Activated CD8-positive, alpha-beta memory T cell treated with anti-CD3 and anti-CD28 coated beads, Interleukin-2, amount 50 U/mL, for 24 hours (primary cell): Measurements from ENCODE around the gene TEX29.

Source experiments
- DNase-seq: peaks from one replicate; pipeline ENCODE4 v3.0.0-alpha.2; 2020; ENCODE audit errors: extremely low read depth

The TEX29 gene

DNA sequence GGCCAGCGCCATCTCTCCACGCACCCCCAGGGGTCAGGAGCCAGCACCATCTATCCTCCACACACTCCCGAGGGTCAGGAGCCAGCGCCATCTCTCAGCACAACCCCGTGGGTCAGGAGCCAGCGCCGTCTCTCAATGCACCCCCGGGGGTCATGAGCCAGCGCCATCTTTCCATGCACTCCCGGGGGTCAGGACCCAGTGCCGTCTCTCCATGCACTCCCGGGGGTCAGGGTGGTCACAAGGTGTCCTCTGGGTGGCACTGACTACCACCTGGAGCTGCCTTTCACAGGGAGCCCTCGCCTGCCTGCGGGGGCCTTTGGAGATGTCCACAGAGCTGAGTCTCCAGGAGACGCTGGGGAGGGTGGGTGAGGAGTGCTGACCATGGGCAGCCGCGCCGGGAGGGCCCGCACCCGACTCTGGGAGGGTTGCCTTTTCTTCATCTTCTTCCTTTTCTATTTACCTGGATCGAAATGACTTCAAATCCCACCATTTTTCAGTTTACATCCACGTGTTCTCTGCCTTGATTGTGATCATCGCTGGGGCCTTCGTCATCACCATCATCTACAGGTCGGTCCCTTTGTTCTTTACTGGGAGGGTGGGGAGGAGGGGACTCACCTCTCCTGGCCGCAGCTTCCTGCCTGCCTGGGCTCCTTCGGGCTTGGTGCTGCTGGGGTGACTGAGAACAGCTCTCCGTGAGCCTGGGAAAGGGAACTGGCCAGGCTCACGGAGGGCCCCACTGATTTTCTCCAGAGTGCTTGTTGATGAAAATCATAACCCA lies 19.1 kb downstream of the TEX29 start:
- DNase-seq: no peak

DNA sequence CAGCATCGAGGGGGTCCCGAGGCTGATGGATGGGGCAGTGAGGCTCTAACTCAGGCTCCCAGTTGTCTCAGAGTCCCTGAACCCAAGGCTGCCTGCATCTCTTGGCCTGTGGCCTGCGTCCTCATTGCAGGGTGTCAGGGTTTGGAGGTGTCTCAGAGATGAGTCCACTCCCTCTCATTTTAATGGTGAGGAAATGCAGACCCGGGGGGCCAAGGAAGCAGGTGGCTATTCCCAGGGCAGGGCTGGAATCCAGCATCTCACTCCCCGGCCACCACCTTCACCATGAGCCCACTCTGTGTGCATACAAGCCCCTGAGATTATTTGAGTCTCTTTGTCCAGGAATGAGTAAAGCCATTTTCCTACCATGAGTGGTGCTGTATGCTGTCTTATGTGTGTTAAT lies 21.4 kb downstream of the TEX29 start:
- no peak for DNase-seq

DNA sequence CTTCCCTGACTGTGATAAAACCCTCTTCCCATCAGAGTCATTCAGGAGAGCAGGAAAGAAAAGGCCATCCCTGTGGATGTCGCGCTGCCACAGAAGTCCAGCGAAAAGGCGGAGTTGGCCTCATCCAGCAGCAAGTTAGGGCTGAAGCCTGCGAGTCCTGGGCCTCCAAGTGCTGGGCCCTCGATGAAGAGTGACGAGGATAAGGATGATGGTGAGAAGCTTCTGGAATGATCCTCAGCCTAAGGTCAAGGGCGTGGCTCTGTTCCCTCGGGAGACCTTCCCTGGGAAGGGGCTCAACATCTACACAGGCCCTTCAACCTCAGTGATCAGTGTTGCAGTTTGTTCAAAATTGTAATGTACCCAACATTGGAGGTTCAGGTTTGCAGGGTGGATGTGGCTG lies 22.3 kb downstream of the TEX29 start:
- no peak for DNase-seq

DNA sequence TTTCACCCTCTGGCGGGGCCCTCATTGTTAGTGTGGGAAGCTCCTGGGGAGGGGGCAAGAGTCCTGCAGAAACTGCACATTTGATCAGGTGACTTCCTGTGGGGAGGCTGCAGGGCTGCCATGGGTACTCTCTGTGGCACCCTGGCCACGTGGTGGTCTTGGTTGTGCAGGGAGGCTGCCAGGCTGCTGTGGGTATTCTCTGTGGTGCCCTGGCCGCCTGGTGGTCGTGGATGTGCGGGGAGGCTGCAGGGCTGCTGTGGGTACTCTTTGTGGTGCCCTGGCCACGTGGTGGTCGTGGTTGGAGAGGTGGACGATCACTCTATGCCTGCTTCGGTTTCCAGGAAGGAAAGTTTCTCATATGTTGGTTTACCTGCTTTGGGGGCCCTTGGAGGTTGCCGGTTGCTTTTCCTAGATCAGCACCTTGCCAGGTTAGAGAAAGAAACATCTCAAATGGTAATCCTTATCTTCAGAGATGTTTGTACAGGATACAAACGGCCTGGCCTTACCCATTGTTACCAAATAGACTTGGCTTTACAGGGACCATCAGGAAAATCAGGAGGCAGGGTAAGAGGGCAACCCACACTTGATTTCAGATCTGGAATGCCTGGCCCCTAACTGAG lies 22.9 kb downstream of the TEX29 start:
- DNase-seq: no peak

DNA sequence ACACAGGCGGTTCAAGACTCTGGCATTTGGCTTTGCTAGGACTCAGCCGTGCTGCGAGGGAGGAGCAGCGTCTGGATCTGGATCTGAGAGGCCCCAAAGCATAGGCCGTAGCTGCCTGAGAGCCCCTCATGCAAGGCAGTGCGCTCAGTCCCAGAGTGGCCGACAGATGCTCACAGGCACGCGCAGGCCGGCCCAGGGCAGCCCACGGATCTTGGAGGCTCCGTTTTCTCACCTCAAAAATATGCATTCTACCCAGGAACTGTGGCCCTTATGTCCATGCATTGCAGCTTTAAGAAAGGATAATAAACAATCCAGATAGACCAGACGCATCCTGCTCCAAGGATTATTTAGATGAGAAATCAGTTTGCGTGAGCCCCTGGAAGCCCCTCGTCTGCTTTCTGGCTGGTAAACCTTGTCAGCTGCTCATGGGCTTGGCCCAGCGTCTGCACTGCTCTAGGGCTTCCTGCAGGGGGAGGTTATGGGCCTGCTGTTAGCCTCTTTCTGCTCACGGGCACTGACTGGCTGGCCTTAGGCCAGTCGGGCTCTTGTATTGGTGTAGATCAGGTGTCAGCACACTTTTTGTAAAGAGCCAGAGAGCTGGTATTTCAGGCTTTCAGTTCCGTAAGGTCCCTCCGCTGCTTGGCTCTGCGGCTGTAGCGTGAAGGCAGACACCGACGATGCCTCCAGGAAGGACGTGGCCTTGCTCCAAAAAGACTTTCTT lies 24.2 kb downstream of the TEX29 start:
- DNase-seq: no peak

DNA sequence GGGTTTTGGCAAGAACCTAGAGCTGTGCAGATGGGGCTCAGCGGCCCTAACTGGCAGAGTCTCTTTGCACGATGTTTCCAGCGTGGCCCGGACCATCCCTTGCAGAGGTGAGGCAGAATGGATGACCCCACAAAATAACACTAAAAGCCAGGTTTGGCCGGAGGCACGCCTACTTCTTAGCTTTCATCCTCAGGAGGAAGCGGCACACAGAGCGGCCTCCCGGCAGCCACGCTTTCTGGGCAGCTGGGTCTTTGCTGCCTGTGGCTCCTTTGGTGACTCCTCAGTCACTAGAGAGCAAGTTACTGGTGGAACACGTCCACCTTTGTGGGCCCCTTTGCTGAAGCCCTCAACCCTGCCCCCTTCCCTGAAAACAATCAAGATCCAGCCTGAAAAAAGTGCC lies 25.2 kb downstream of the TEX29 start:
- no peak for DNase-seq

DNA sequence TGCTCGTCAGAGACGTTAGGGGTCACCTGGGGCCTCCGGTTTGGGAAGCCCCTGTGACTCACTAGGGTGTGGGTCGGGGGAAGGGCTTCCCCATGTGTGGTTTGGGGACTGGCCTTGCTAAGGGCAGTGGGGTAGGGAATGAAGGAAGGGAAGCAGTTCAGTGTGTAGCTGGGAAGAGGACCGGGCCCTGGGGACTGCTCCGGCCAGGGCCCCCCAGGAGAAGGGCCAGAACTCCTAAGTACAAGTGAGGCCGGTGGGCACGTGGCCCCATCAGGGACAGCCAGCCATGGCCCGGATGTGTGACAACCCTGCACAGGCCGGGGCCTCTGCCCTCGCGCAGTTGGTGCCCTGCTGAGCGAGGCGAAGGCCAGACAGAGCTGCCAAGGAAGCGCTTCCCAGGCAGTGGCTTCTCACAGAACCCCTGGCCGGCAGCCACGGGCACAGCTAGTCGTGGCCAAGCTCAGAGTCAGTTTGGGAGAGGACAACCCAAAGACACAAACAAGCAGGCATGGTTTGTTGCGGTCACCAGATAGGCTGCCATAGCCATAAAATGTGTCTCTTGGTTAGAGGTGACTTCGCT lies 25.7 kb downstream of the TEX29 start:
- no peak for DNase-seq

DNA sequence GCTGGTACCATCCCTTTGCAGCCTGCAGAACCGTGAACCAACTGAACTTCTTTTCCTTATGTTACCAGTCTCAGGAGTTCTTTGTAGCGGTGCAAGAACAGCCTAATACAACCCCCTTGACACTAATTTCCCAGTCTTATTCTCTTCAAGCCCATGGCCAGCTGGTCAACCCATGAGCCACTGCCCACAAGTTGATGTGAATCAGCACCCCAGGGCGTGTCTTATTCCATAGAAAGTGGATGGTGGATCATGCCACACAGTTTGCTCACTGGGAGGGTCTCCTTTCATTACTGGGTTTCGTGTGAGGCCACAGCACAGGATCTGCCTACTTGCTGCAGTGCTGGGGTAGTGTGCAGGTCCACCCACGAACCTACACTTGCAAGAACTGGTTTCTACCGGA lies 27.0 kb downstream of the TEX29 start:
- no peak for DNase-seq

DNA sequence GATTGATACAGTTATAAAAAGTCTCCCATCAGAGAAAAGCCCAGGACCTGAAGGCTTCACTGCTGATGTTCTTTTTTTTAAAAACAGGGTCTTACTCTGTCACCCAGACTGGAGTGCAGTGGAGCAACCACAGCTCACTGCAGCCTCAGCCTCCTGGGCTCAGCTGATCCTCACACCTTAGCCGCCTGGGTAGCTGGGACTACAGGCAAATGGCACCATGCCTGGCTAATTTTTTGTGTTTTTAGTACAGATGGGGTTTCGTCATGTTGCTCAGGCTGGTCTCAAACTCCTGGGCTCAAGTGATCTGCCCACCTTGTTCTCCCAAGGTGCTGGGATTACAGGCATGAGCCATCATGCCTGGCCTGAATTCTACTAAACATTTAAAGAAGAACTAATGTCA lies 33.1 kb downstream of the TEX29 start:
- no peak for DNase-seq

DNA sequence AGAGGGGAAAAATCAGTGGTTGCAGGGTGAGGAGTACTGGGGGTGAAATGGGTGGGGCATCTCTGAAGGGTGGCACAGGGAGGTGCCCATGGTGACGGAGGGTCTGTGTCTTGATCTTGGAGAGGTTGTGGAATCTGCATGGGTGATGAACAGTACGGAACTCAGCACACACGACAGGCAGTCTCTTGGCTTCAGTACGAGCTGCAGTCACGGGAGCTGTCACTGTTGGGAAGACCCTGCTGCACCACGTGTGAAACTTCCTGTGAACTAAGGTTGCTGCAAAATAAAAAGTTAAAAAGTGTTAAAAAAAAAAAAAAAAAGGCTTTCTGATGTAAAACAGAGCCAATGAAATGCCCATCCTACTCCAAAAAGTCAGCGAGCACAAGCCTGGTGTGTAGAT lies 34.3 kb downstream of the TEX29 start:
- no peak for DNase-seq

DNA sequence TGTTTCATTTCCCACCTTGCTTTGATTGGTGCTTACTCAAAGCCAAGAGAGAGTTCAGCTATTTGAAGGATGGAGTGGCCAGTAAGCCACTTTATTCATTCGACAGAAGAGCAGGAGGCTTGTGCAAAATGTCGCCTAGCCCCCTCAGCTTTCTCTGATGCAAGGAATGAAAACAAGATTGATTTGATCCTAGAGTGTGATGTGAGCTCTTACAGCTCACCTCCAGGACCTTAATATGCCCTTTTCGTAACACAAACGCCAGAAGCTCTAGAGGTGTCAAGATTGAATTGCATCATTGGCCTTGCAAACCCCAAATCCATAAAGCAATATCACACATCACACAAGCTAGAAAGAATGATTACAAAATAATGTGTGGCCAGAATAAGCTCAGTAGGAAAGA lies 36.4 kb downstream of the TEX29 start:
- DNase-seq: no peak

DNA sequence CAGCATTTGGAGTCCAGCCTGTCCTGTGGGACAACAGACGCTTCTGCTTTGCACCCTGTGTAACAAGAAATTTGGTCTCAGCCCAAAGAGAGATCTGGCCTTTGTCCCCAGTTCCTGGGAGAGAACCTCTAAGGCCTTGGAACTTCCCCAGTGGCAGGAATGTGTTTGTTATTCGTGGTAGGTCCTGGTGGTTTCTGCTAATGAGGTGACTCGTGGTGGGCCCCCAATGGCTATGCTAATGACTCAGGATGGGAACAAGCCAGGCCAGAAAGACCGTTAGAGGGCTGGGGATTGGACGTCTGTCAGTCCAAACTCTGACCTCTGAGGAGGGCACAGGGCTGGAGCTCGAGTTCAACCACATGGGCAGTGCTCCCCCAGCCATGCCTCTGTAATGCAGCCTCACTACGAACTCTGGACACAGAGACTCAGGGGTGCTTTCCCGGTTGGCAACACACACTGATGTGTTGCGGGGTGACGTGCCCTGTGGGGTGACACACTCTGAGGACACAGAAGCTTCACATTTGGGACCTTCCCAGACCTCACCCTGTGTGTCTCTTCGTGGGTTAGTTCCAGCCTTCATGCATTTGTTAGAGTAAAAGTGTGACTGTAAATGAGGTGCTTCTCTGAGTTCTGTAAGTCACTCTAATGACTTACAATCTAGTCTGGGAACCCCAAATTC lies 38.9 kb downstream of the TEX29 start:
- DNase-seq: no peak

DNA sequence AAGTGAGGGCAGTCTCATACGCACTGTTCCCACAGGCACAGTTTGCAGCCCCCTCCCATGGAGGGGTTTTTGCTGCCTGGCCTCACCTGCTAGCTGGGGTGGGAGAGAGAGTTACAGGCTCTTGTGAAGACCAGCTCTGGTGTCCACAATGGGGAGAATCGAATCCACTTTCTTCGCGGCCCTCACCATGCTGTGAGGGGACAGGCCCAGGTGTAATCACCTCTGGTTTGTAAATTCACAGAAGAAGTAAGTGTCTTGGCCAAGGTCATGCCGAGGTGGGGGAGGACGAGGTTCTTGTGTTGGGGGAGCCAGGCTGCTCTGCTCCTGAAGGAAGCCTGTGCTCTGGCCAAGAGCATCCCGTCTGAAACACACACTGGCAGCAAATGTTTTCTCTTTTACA lies 39.5 kb downstream of the TEX29 start:
- no peak for DNase-seq

DNA sequence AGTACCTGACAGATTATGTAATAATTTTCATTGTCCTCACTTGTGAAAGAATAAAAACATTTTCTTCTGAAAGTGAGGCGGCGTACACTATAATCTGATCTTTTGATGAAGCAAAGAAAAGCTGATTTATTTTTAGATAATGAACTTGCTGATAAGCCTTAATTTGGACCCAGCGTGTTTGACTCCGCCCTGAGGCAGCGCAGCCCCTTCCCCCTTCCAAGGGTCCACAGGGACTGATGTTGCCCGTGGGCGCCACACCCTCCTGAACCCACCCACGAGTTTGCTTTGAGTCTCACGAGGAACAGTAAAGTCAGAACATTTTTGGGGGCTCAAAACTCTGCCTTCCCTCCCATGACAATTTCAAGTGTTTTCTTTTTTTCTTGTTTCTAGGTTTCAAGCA lies 40.0 kb downstream of the TEX29 start:
- DNase-seq: no peak

DNA sequence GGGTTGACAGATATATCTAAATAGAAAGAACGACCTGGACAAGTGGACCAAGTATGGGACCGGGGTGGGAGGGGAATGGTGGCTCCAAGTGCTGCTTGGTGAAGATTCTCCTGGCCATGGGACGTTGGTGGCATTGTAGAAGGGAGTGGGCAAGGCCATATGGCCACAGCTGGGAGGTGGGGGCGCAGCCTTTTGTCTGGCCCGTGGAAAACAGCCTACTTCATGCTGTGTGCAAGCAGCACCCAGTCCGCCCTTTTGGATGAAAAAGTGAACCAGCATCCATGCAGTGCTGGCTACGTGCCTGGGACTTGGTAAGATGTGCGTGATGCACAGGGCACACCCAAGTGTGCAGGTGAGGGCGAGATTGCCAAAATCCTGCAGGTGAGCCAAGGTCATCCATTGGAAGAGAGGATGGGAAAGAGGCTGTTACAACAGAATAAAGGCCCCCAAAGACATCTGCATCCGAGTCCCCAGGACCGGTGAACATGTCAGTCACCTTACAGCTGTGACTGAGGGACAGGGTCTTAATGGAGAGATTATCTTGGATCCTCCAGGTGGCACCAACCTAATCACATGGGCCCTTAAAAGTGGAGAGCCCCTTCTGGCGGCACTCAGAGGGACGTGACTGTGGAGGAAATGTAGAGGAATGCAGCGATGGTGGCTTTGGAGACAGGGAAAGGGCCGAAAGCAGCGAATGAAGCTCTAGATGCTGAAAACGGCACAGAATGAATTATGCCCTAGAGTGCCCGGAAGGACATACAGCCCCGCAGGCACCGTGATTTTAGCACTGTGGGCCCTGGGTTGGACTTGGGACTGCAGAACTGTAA lies 40.8 kb downstream of the TEX29 start:
- no peak for DNase-seq

DNA sequence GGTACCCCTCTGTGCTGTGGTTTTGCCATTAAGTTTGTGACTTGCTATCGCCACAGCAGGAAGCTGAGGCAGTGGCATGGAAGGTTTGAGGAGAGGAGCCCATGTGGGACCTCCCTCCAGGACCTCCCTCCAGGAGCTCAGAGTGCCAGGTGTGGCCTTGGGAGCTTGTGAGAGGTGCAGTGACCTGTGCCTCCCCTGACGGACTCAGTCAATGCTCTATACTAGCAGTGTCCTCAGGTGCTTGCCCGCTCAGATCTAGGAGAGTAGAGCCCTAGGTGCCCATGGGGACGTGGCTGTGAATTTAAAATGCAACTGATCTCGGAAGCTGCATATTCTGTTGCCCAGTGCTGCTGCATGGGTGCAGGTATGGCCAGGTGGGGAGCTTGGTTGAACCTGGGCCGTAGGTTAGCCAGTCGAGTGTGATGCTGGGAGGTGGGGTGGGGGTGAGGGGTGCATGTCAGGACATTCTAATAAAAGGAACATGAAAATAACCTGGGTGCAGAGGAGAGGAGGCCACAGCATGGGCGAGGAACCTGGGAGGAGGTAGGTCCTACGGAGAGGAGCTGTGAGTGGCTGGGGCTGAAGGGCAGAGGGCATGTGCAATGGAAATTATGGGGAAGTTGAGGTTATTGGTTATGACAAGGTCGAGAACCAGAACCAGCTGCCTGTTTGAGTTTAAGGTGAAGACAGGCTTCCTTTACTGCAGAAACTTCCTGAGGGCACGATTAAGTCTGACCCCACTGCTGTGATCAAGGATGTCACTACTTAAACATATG lies 41.6 kb downstream of the TEX29 start:
- DNase-seq: no peak

DNA sequence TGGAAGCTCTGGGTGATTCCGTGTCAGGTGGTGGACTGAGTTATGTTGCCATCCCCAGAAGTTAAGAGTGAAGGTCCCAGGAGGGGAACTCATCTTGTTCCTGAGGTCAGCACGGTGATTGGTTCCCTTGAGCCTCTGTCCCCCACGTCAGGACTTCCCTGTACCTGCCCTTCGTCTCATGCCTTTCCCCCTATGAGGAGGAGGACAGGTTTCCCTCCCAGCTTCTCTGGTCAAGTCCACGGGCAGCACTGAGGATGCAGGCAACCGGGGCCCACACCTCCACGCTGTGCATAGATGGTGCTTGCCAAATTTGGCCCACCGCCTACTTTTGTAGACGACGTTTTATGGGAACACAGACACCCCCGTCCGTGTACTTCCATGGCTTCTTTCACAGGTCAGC lies 42.7 kb downstream of the TEX29 start:
- DNase-seq: no peak

DNA sequence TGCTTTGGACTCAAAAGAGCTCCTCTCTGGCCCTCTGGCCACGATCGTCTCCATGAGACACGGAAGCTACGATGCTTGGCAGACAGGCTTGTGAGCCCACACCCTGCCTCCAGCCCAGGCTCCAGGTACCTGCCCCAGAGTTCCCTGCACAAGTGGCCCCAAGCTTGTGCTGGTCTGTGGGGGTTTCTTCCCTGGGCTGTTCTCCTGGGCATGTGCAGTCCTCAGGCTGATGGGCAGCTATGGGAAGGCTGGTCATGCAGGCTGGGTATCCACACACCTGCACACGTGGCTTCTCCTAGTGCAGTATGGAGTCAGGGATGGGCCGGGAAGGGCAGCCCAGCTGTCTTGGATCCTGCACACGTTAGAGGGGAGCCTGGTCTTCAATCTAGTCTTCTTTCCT lies 43.1 kb downstream of the TEX29 start:
- no peak for DNase-seq

DNA sequence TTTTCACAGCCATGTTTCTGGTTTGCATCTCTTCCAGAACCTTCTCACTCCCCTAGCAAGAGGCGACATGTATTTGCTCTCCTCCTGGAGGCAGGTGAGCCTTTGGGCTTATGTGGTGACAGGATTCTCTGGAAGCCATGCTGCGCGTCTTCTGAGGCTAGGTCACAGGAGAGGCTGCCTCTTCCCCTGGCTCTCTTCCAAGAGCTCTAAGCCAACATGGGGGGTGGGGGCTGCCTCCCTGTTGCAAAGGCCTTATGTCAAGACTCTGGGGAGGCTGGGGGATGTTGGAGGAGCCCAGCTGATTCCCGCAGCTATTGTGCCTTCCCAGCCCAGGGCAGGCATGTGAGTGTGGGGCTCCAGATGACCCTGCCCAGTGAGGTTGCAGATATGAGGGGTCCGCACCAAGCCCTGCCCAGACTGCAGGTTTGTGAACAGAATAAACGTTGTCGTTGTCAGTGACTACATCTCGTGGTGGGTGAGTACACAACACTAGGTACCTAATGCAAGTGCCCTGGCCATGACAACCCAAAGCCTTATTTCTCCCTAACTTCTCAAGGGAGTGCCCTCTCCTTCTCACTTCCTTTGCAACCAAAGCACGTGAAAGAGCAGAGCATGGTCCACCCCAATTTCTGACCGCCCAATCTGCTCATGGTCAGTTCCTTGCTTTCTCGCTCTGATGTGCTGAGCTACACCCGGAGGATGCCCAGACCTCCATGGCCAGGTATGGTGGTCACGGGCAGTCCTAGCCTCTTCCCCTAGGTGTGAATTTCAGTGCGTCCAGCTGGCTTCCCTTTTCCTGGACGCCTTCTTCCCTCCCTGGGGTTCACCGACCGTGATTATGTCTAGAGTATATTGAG lies 44.9 kb downstream of the TEX29 start:
- DNase-seq: no peak

DNA sequence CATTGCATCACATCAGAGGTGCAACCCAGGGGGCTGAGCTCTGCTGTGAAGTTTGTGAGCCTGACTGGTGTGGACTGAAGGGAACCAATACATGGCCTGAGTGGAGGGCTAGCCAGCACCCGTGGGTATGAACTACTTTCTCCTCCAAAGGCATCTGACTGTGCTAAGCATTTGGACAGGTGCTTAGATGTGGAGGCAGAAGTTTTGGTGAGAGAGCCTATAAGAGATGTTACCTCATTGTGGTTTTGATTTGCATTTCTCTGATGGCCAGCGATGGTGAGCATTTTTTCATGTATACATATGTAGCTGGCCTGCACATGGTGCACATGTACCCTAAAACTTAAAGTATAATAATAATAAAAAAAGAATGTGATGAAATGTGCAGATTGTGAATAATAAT lies 46.9 kb downstream of the TEX29 start:
- no peak for DNase-seq
